Endothelial cell of umbilical vein (primary cell): ENCODE results near the gene ACVRL1. TPM values are rescaled to one million over a fixed set of nuclear protein-coding genes. Genes with fewer than 3 reads are reported as not detected.

Source experiments
- BruUV-seq: library from RNA; stranded (reverse); fragments of 400-500 nt; replicated peaks from 2 replicates; lab custom pipeline; 2021; lab: Mats Ljungman, UMichigan
- CTCF ChIA-PET: fragments of 300-600, 350-600 bp; sonication (Branson Sonifier 250); formaldehyde crosslinking; loops from one replicate; lab custom pipeline; 2021; ENCODE audit warnings: antibody characterized with exemption, inconsistent platforms; lab: Charles Lee
- POLR2A ChIA-PET: fragments of 300-600, 350-600 bp; sonication (Branson Sonifier 250); formaldehyde crosslinking; loops from one replicate; lab custom pipeline; 2021; ENCODE audit warnings: antibody characterized with exemption, inconsistent platforms; lab: Charles Lee
- DNase-seq: peaks from one replicate; pipeline ENCODE4 v3.0.0-alpha.2; 2011; ENCODE audit warnings: low read depth, low spot score
- FAIRE-seq: peaks from 2 replicates; lab custom pipeline; 2011; peaks lifted over from hg19 to GRCh38; lab: Jason Lieb, UNC
- H2AFZ ChIP-seq: 2 replicates; pipeline ENCODE4 v1.6.0; 2012; ENCODE audit warnings: low read depth, low read length, control low read depth, inconsistent platforms
- H3K27ac ChIP-seq: 2 replicates; pipeline ENCODE4 v1.5.1; 2011; ENCODE audit warnings: low read depth, mild to moderate bottlenecking, control low read depth, low read length, moderate library complexity; ENCODE audit not compliant: insufficient read depth
- H3K27me3 ChIP-seq, 2 experiments: 2 replicates each; pipeline versions ENCODE4 v1.6.0 to v1.6.1; 2011; ENCODE audit warnings: low read length in 2 of 2, mixed read lengths in 1 of 2; ENCODE audit not compliant: control insufficient read depth in 2 of 2, insufficient read depth in 2 of 2
- H3K36me3 ChIP-seq, 2 experiments: 2 replicates in 1 of 2; 3 replicates in 1 of 2; pipeline ENCODE4 v1.5.1; 2011; ENCODE audit warnings: low read length in 2 of 2, mild to moderate bottlenecking in 1 of 2, moderate library complexity in 1 of 2; ENCODE audit not compliant: control insufficient read depth in 2 of 2, insufficient read depth in 2 of 2; ENCODE audit errors: extremely low read depth in 1 of 2
- H3K4me1 ChIP-seq: 3 replicates; pipeline ENCODE4 v1.5.1; 2011; ENCODE audit warnings: mild to moderate bottlenecking, low read length; ENCODE audit not compliant: control insufficient read depth, insufficient read depth; ENCODE audit errors: extremely low read depth
- H3K4me2 ChIP-seq: 2 replicates; pipeline ENCODE4 v1.6.1; 2011; ENCODE audit warnings: low read length, control low read depth, mixed read lengths; ENCODE audit not compliant: insufficient read depth
- H3K4me3 ChIP-seq, 3 experiments: fragments of 200-600 bp in 1 of 3; sonication (generic), shearing (Covaris generic) in 1 of 3; replicated peaks in 1 of 3; 2 replicates each; pipeline ENCODE4 v1.5.1; 2011 to 2016; ENCODE audit warnings: control low read depth in 3 of 3, low read length in 3 of 3, mild to moderate bottlenecking in 2 of 3, inconsistent platforms in 1 of 3, low read depth in 1 of 3, moderate library complexity in 1 of 3; ENCODE audit not compliant: insufficient read depth in 1 of 3
- H3K79me2 ChIP-seq: 2 replicates; pipeline ENCODE4 v1.6.0; 2012; ENCODE audit warnings: low read length, inconsistent platforms; ENCODE audit not compliant: control insufficient read depth, insufficient read depth
- H3K9ac ChIP-seq: replicated peaks from 2 replicates; pipeline ENCODE3; 2011; ENCODE audit warnings: low read length, control low read depth; ENCODE audit not compliant: insufficient read depth; ENCODE audit errors: extremely low read depth
- H3K9me1 ChIP-seq: replicated peaks from 3 replicates; pipeline ENCODE4 v1.6.0; 2011; ENCODE audit warnings: mild to moderate bottlenecking, low read length; ENCODE audit not compliant: control insufficient read depth, insufficient read depth; ENCODE audit errors: extremely low read depth
- H3K9me3 ChIP-seq: replicated peaks from 2 replicates; pipeline ENCODE4 v1.5.1; 2012; ENCODE audit warnings: low read length, inconsistent platforms; ENCODE audit not compliant: control insufficient read depth, insufficient read depth
- H4K20me1 ChIP-seq: replicated peaks from 2 replicates; pipeline ENCODE3; 2011; ENCODE audit warnings: mild to moderate bottlenecking, low read length; ENCODE audit not compliant: control insufficient read depth, insufficient read depth; ENCODE audit errors: extremely low read depth
- CTCF ChIP-seq, 2 donors: IDR thresholded peaks; 1 replicate in 1 of 2; 2 replicates in 1 of 2; pipeline ENCODE4 v1.5.1; 2011; ENCODE audit warnings: low read length in 2 of 2, mild to moderate bottlenecking in 2 of 2, moderate library complexity in 2 of 2, control low read depth in 1 of 2, inconsistent platforms in 1 of 2, low read depth in 1 of 2; ENCODE audit not compliant: insufficient read depth in 1 of 2; ENCODE audit errors: extremely low read depth in 1 of 2
- EZH2 ChIP-seq: IDR thresholded peaks from 2 replicates; pipeline ENCODE4 v1.6.1; 2012; ENCODE audit warnings: borderline replicate concordance, low read depth, mild to moderate bottlenecking, moderate library complexity, low read length, inconsistent platforms; ENCODE audit not compliant: severe bottlenecking
- FOS ChIP-seq: IDR thresholded peaks from 2 replicates; pipeline ENCODE4 v1.6.1; 2011; ENCODE audit warnings: mild to moderate bottlenecking, low read length, moderate library complexity, borderline replicate concordance; ENCODE audit not compliant: insufficient read depth
- GATA2 ChIP-seq: IDR thresholded peaks from 2 replicates; pipeline ENCODE4 v1.7.0; 2011; ENCODE audit warnings: low read depth, mild to moderate bottlenecking, moderate library complexity, mixed read lengths, low read length; ENCODE audit not compliant: insufficient read length, insufficient read depth
- JUN ChIP-seq: IDR thresholded peaks from 2 replicates; pipeline ENCODE4 v1.6.1; 2011; ENCODE audit warnings: borderline replicate concordance, low read depth; ENCODE audit not compliant: insufficient read length, insufficient read depth
- MAX ChIP-seq: IDR thresholded peaks from 2 replicates; pipeline ENCODE4 v1.6.1; 2011; ENCODE audit not compliant: insufficient read depth, insufficient read length
- MYC ChIP-seq: IDR thresholded peaks from one replicate; pipeline ENCODE4 v1.6.1; 2011; ENCODE audit warnings: mild to moderate bottlenecking, low read depth, low read length
- POLR2A ChIP-seq: IDR thresholded peaks from 2 replicates; pipeline ENCODE4 v1.6.1; 2012; ENCODE audit warnings: low read depth, mild to moderate bottlenecking, control low read depth, low read length
- POLR2AphosphoS5 ChIP-seq: IDR thresholded peaks from 2 replicates; pipeline ENCODE4 v1.6.1; 2012; ENCODE audit warnings: low read depth, mild to moderate bottlenecking, control low read depth, low read length, moderate library complexity; ENCODE audit not compliant: insufficient read depth
- dilution Hi-C: fragments of 300-500 bp; cut with MboI; formaldehyde crosslinking; loops from one replicate; pipeline ENCODE4 v1.15.0; 2019; ENCODE audit warnings: low sequenced_read_pairs; ENCODE audit not compliant: extremely low pct_ligation_motif_present
- intact Hi-C: fragments of 100-400 bp; cut with micrococcal nuclease; formaldehyde crosslinking; loops from one replicate; pipeline ENCODE4 v1.10.0; 2022
- polyA plus RNA-seq, 4 experiments: library from polyadenylated mRNA; depleted of rRNA in 3 of 4; stranded (reverse) in 3 of 4; unstranded in 1 of 4; fragments of >200 nt; gene quantifications; 2 replicates each; pipeline versions ENCODE4 v1.2.1 to v1.2.3, GENCODE V29; 2011 to 2012; ENCODE audit warnings: missing spikeins in 1 of 4
- total RNA-seq: library from RNA; stranded (reverse); gene quantifications from 2 replicates; pipeline ENCODE4 v1.2.3, GENCODE V29; 2021

The ACVRL1 gene
- total and polyA plus RNA-seq, 2 donors (not counting 3 experiments of a cell fraction or from before 2014, with no cell fraction given): 355 to 404 TPM

GRCh38 chr12:51937926-51938325, 30.6 kb downstream of the ACVRL1 start:
- ChIA-PET POLR2A (no interaction called here), CTCF (interaction anchor here (1.3 kb wide), 1 partner anchor 11 kb away, joined by 5 read pairs; no protein-coding TSS in a partner anchor)
- Histone ChIP-seq H3K9me1 (no peaks in the 10 kb centered on the region), H3K79me2 (no peaks in the 10 kb centered on the region), H3K36me3 (no peaks in the 10 kb centered on the region), H3K27ac (no peak overlapping the region), H2AFZ (no peak overlapping the region), H3K9me3 (no peaks in the 10 kb centered on the region), H3K4me1 (no peaks in the 10 kb centered on the region), H3K9ac (no peak overlapping the region), H3K27me3 (no peaks in the 10 kb centered on the region), H3K4me2 (no peak overlapping the region), H4K20me1 (no peaks in the 10 kb centered on the region), H3K4me3 (no peak overlapping the region)
- DNase-seq: no peak
- FAIRE-seq: no peak
- dilution Hi-C loops (no loop called here), intact Hi-C loops (no loop called here)
- no TSS peak for BruUV-seq
- TF ChIP-seq POLR2A: no peak
- no peak for TF ChIP-seq MYC
- TF ChIP-seq FOS: no peak
- no peak for TF ChIP-seq POLR2AphosphoS5
- no peak for TF ChIP-seq MAX
- TF ChIP-seq JUN: no peak
- TF ChIP-seq GATA2: no peak
- TF ChIP-seq CTCF (IDR thresholded peaks at IDR 0.05; ENCODE audit: extremely low read depth in 1 of 2, insufficient read depth in 1 of 2, low read depth in 1 of 2, low read length in 2 of 2): no peak
- no peak for TF ChIP-seq EZH2
